Right kidney (tissue), 1 donor: ENCODE measurements around the gene ACVR1B.

ENCODE experiments used
- DNase-seq: peaks from one replicate; pipeline ENCODE4 v3.0.0-alpha.2; 2016

Gene ACVR1B

GRCh38 chr12:51915951-51916350, 35.5 kb upstream of the ACVR1B start:
- no peak for DNase-seq

- DNase-seq: no peak
Measured at GRCh38 chr12:51917041-51917590, 34.4 kb upstream of the ACVR1B start.

GRCh38 chr12:51917746-51918453, 33.6 kb upstream of the ACVR1B start:
- no peak for DNase-seq

- DNase-seq: no peak
Measured at GRCh38 chr12:51920046-51920445, 31.5 kb upstream of the ACVR1B start.

GRCh38 chr12:51921017-51921725, 30.3 kb upstream of the ACVR1B start:
- DNase-seq: no peak

GRCh38 chr12:51922146-51922545, 29.4 kb upstream of the ACVR1B start:
- DNase-seq: no peak

GRCh38 chr12:51922762-51923505, 28.6 kb upstream of the ACVR1B start:
- DNase-seq: no peak

- peak; percentile 65 for DNase-seq
Measured at GRCh38 chr12:51923506-51924365, 27.8 kb upstream of the ACVR1B start.

- no peak for DNase-seq
Measured at GRCh38 chr12:51924551-51925319, 26.8 kb upstream of the ACVR1B start.

- DNase-seq: no peak
Measured at GRCh38 chr12:51925346-51926063, 26.0 kb upstream of the ACVR1B start.

- DNase-seq: no peak
Measured at GRCh38 chr12:51926064-51926632, 25.4 kb upstream of the ACVR1B start.

GRCh38 chr12:51926718-51927117, 24.8 kb upstream of the ACVR1B start:
- DNase-seq: no peak

- no peak for DNase-seq
Measured at GRCh38 chr12:51932218-51933076, 19.1 kb upstream of the ACVR1B start.

GRCh38 chr12:51934080-51934479, 17.4 kb upstream of the ACVR1B start:
- DNase-seq: no peak

- no peak for DNase-seq
Measured at GRCh38 chr12:51937926-51938325, 13.6 kb upstream of the ACVR1B start.

GRCh38 chr12:51938726-51939125, 12.8 kb upstream of the ACVR1B start:
- no peak for DNase-seq

GRCh38 chr12:51941011-51941581, 10.4 kb upstream of the ACVR1B start:
- DNase-seq: peak; percentile 28

- DNase-seq: peak; percentile 12
Measured at GRCh38 chr12:51941604-51942003, 9.9 kb upstream of the ACVR1B start.

- DNase-seq: no peak
Measured at GRCh38 chr12:51942056-51942455, 9.4 kb upstream of the ACVR1B start.
